ENCODE results near the gene DSTN. TPM values are rescaled to one million over a fixed set of nuclear protein-coding genes. Genes with fewer than 3 reads are reported as not detected.

The DSTN gene
- total and polyA plus RNA-seq, 2 of the 4 experiments (the other 2 are of a cell fraction): 221 to 269 TPM

DNA sequence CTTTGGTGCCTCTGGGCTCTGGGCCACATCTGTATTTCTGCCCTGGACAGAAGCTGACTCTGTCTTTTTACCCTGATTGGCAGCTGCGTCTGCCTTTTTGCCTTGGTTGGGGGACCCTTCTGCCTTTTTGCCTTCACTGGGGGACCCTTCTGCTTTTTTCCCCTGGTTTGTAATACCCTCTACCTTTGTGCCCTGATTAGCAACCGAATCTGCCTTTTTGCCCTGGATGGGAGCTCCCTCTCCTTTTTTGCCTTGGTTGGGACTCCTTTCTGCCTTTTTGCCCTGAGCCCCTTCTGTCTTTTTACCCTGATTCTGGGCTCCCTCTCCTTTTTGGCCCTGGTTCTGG is 88.7 kb downstream of the DSTN start:
- in situ Hi-C loops (cut with MboI; ENCODE audit: low sequenced_read_pairs): no loop called here

More for the DNA sequence above, 88.7 kb downstream of the DSTN start:
- H2AFZ ChIP-seq (replicated peaks; ENCODE audit: low read length, poor library complexity): no peak overlapping the region
- H2BK120ac ChIP-seq (ENCODE audit: low read depth, low read length): no peak overlapping the region
- H3K56ac ChIP-seq (ENCODE audit: extremely low read depth, insufficient read depth, low read length): no peak overlapping the region
- no peak overlapping the region for H4K8ac ChIP-seq (ENCODE audit: low read depth in 2 of 2, low read length in 2 of 2)
- no peak overlapping the region for H3K23ac ChIP-seq (ENCODE audit: low read depth, low read length)
- H3K4me1 ChIP-seq (ENCODE audit: control insufficient read depth, insufficient read depth, low read length): peaks cover 30% of the 10 kb centered on the region
- no peak overlapping the region for H3K14ac ChIP-seq (replicated peaks; ENCODE audit: low read depth, low read length)
- CTCF ChIA-PET: no interaction called here
- peaks cover 94% of the 10 kb centered on the region for H4K20me1 ChIP-seq (ENCODE audit: insufficient read depth, low read length)
- POLR2A ChIA-PET (ENCODE audit: unreplicated experiment): no interaction called here
- peaks cover 28% of the 10 kb centered on the region for H3K9me1 ChIP-seq (ENCODE audit: insufficient read depth, low read length)
- no peak overlapping the region for H4K5ac ChIP-seq (ENCODE audit: low read depth, low read length)
- intact Hi-C loops (cut with micrococcal nuclease): no loop called here
- peaks cover 7% of the 10 kb centered on the region; the same call in 1 of the 2 replicates for H3K9me3 ChIP-seq (ENCODE audit: control insufficient read depth, insufficient read depth, low read length)
- no peak overlapping the region for H2AK5ac ChIP-seq (ENCODE audit: low read depth, low read length)
- dilution Hi-C loops (cut with HindIII; ENCODE audit: low sequenced_read_pairs, unreplicated experiment): no loop called here
- H2BK5ac ChIP-seq (ENCODE audit: low read depth, low read length, poor library complexity, severe bottlenecking): no peak overlapping the region
- BruUV-seq (replicated peaks): no TSS peak
- H3K27ac ChIP-seq (ENCODE audit: insufficient read depth, low read length): no peak overlapping the region
- no peak overlapping the region for H3K4me2 ChIP-seq (ENCODE audit: low read depth, low read length)
- 94% methylated on average over 2 of the region's 2 CpGs; no CpG with 5 or more reads in 1 of the 2 experiments for WGBS, 2 experiments (ENCODE audit: extremely low coverage in 2 of 2, insufficient read length in 1 of 2)
- no peaks in the 10 kb centered on the region for H3K27me3 ChIP-seq (ENCODE audit: control insufficient read depth, insufficient read depth, low read length)
- H3K4ac ChIP-seq (ENCODE audit: low read depth, low read length): no peak overlapping the region
- no peak overlapping the region for H2BK20ac ChIP-seq (ENCODE audit: low read depth, low read length)
- ATAC-seq (ENCODE audit: low read depth): no peak
- no peak overlapping the region for H3K4me3 ChIP-seq (ENCODE audit: insufficient read depth, low read depth, low read length)
- peaks cover 24 to 88% of the 10 kb centered on the region in 2 experiments for H3K79me1 ChIP-seq (ENCODE audit: low read depth in 1 of 2, low read length in 2 of 2)
- no peak overlapping the region for H2AK9ac ChIP-seq (replicated peaks; ENCODE audit: low read depth, low read length, poor library complexity)
- TF ChIP-seq RCOR1 (IDR thresholded peaks at IDR 0.05; ENCODE audit: insufficient replicate concordance, low read length): no peak
- no peak for TF ChIP-seq NFE2L2 (IDR thresholded peaks at IDR 0.05; ENCODE audit: low read depth, low read length)
- TF ChIP-seq CTCF (conservative IDR thresholded peaks at IDR 0.05; ENCODE audit: low read depth, low read length): no peak
- TF ChIP-seq SMC3 (IDR thresholded peaks at IDR 0.05; ENCODE audit: low read depth, low read length): no peak
- no peak for TF ChIP-seq POLR2A (IDR thresholded peaks at IDR 0.05; ENCODE audit: low read depth, low read length)
- no peak for TF ChIP-seq RAD21 (IDR thresholded peaks at IDR 0.05; ENCODE audit: low read length)
- no peak for TF ChIP-seq MAFK (IDR thresholded peaks at IDR 0.05; ENCODE audit: low read depth, low read length)
- no peak for TF ChIP-seq MXI1 (IDR thresholded peaks at IDR 0.05; ENCODE audit: borderline replicate concordance, low read depth, low read length)
- no peak for TF ChIP-seq MAZ (IDR thresholded peaks at IDR 0.05; ENCODE audit: borderline replicate concordance, low read depth, low read length)
- TF ChIP-seq CHD1 (IDR thresholded peaks at IDR 0.05; ENCODE audit: low read depth, low read length): no peak
- TF ChIP-seq USF2 (IDR thresholded peaks at IDR 0.05; ENCODE audit: low read depth, low read length): no peak
- TF ChIP-seq BHLHE40 (IDR thresholded peaks at IDR 0.05; ENCODE audit: low read depth, low read length): no peak
- TF ChIP-seq ELK1 (IDR thresholded peaks at IDR 0.05; ENCODE audit: borderline replicate concordance, low read depth, low read length): no peak
- no peak for TF ChIP-seq CEBPB (IDR thresholded peaks at IDR 0.05; ENCODE audit: low read depth, low read length)
- TF ChIP-seq FOS (IDR thresholded peaks at IDR 0.05; ENCODE audit: low read depth, low read length): no peak
- TF ChIP-seq RFX5 (IDR thresholded peaks at IDR 0.05; ENCODE audit: low read depth, low read length): no peak
- H4K91ac ChIP-seq (ENCODE audit: insufficient read depth, low read depth, low read length): no peak overlapping the region
- no peak overlapping the region for H3K18ac ChIP-seq (ENCODE audit: low read depth, low read length)
- no peak overlapping the region for H3K9ac ChIP-seq (ENCODE audit: low read depth, low read length)
- peaks cover 48% of the 10 kb centered on the region for H3K36me3 ChIP-seq (ENCODE audit: control insufficient read depth, insufficient read depth, low read length)
- no peak overlapping the region for H2BK15ac ChIP-seq (ENCODE audit: low read depth, low read length)
- DNase-seq: no peak
